CD4-positive, CD25-positive, alpha-beta regulatory T cell (primary cell): Measurements from ENCODE around the gene DHX36. TPM values are rescaled to one million over a fixed set of nuclear protein-coding genes. Genes with fewer than 3 reads are reported as not detected.

ENCODE experiments used
- ATAC-seq, 2 donors: fragments of 150-1000 bp; cut with Tn5 transposase; one replicate each; pipeline ENCODE4 v1.10.0; 2021; ENCODE audit warnings: low read depth in 2 of 2, moderate number of reproducible peaks in 2 of 2, moderate library complexity in 1 of 2
- DNase-seq, 3 donors: peaks; one replicate each; pipeline versions ENCODE4 v3.0.0 to v3.0.0-alpha.2; 2012 to 2022; ENCODE audit warnings: mixed read lengths in 1 of 3
- H3K27ac ChIP-seq: one replicate; pipeline ENCODE4 v1.7.0; 2013; ENCODE audit warnings: mild to moderate bottlenecking, low read length; ENCODE audit not compliant: insufficient read depth, poor library complexity, severe bottlenecking
- H3K27me3 ChIP-seq: one replicate; pipeline ENCODE4 v1.7.0; 2013; ENCODE audit warnings: low read length; ENCODE audit not compliant: control insufficient read depth, insufficient read depth
- H3K36me3 ChIP-seq: one replicate; pipeline ENCODE4 v1.7.0; 2013; ENCODE audit warnings: mild to moderate bottlenecking, low read length, moderate library complexity; ENCODE audit not compliant: control insufficient read depth, insufficient read depth
- H3K4me1 ChIP-seq: 2 replicates; pipeline ENCODE4 v1.7.0; 2013; ENCODE audit warnings: mild to moderate bottlenecking, low read length; ENCODE audit not compliant: insufficient read depth, control insufficient read depth, poor library complexity, severe bottlenecking
- H3K4me3 ChIP-seq: one replicate; pipeline ENCODE4 v1.7.0; 2013; ENCODE audit warnings: low read depth, mild to moderate bottlenecking, low read length, moderate library complexity
- H3K9me3 ChIP-seq, 2 experiments: 1 replicate in 1 of 2; 2 replicates in 1 of 2; pipeline ENCODE4 v1.7.0; 2013; ENCODE audit warnings: low read length in 2 of 2, mild to moderate bottlenecking in 1 of 2, moderate library complexity in 1 of 2; ENCODE audit not compliant: control insufficient read depth in 2 of 2
- H3K27ac Mint-ChIP-seq, 3 donors: one replicate each; pipeline ENCODE4 v1.8.0; 2020 to 2022; ENCODE audit warnings: mild to moderate bottlenecking in 3 of 3, mixed read lengths in 3 of 3, moderate library complexity in 2 of 3
- H3K27me3 Mint-ChIP-seq: one replicate; pipeline ENCODE4 v1.8.0; 2022; ENCODE audit warnings: mild to moderate bottlenecking, mixed read lengths
- H3K36me3 Mint-ChIP-seq: one replicate; pipeline ENCODE4 v1.8.0; 2020; ENCODE audit warnings: mixed read lengths
- H3K4me1 Mint-ChIP-seq, 4 donors: one replicate each; pipeline ENCODE4 v1.8.0; 2020 to 2022; ENCODE audit warnings: mixed read lengths in 4 of 4, mild to moderate bottlenecking in 1 of 4
- H3K4me3 Mint-ChIP-seq, 4 donors: one replicate each; pipeline ENCODE4 v1.8.0; 2020 to 2022; ENCODE audit warnings: mild to moderate bottlenecking in 4 of 4, mixed read lengths in 4 of 4, moderate library complexity in 3 of 4
- H3K9me3 Mint-ChIP-seq, 7 donors: one replicate each; pipeline ENCODE4 v1.8.0; 2020 to 2022; ENCODE audit warnings: mixed read lengths in 7 of 7, mild to moderate bottlenecking in 3 of 7, moderate library complexity in 2 of 7
- polyA plus RNA-seq, 4 donors: library from polyadenylated mRNA; unstranded; fragments of 300-500 nt; fragmentation: Illumina TruSeq; gene quantifications; one replicate each; pipeline ENCODE4 v1.2.3, GENCODE V29; 2021
- total RNA-seq: library from RNA; stranded (reverse); gene quantifications from one replicate; pipeline ENCODE4 v1.2.3, GENCODE V29; 2022

The DHX36 gene
- total and polyA plus RNA-seq, 5 donors from 2014 or later, result 11.6 to 121 (median 20.0) TPM

DNA sequence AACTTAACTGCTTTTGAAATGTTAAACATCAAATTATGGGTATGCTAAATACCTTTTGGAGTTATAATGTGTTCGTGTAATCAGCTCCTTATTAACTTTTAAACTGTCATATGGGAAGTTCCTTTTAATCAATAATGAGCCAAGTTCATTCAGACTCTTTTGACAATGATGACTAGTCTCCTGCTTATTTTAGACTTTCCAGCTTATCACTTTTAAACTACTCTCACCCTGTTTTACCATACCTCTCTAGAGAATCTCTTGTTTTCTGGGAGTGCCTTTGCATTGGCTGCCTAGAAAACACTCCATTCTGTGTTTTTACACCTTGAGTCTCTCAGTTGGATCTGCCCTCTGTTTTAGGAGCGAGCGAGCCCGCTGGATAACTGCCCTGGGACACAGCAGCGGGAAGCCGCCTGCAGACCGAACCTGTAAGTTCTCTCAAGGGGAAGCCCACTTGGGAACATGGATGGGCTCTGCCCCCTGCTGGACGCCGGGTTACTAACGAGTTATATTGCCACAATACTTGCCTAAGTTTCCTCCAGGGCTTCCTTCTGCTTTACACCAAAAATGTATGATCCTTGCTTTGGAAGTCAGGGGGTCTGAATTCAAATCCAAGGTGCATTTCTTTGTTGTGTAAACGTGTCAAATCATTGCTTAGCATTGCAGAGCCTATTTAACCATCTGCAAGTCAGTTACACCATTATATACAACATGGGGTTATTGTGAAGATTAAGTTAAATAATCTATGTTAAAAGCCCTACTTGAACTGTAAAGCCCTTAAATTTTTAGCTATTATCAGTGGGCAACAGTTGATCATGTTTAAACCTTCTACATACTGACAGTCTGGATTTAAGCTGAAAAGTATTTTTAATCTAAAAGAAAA, 71.3 kb downstream of the DHX36 start:
- no peaks in the 10 kb centered on the region for H3K27me3 ChIP-seq
- no peaks in the 10 kb centered on the region for H3K9me3 ChIP-seq
- peaks cover 47% of the 10 kb centered on the region for H3K36me3 ChIP-seq
- no peak overlapping the region for H3K27ac ChIP-seq
- peaks cover 0 to 6% (median 3%) of the 10 kb centered on the region in 4 donors for H3K4me1 Mint-ChIP-seq
- H3K9me3 Mint-ChIP-seq, result no peaks in the 10 kb centered on the region
- H3K4me3 ChIP-seq, result no peak overlapping the region
- no peak overlapping the region for H3K27ac Mint-ChIP-seq
- DNase-seq (peak; percentile 12 to 71 (median 31)), ATAC-seq (no peak)
- peaks cover 49% of the 10 kb centered on the region for H3K36me3 Mint-ChIP-seq
- no peaks in the 10 kb centered on the region for H3K27me3 Mint-ChIP-seq
- H3K4me1 ChIP-seq, result no peaks in the 10 kb centered on the region
- no peak overlapping the region for H3K4me3 Mint-ChIP-seq

GRCh38 chr3:154251610-154252009, 72.7 kb downstream of the DHX36 start:
- H3K27ac Mint-ChIP-seq, result peak overlapping the region in 2 of 3 donors; percentile 3 to 64
- Histone ChIP-seq H3K27me3 (no peaks in the 10 kb centered on the region), H3K4me3 (no peak overlapping the region), H3K9me3 (no peaks in the 10 kb centered on the region), H3K4me1 (no peaks in the 10 kb centered on the region), H3K36me3 (peaks cover 33% of the 10 kb centered on the region), H3K27ac (no peak overlapping the region)
- H3K4me3 Mint-ChIP-seq, result no peak overlapping the region
- no peaks in the 10 kb centered on the region for H3K9me3 Mint-ChIP-seq
- peaks cover 44% of the 10 kb centered on the region for H3K36me3 Mint-ChIP-seq
- H3K27me3 Mint-ChIP-seq, result no peaks in the 10 kb centered on the region
- ATAC-seq (no peak), DNase-seq (no peak)
- peaks cover 0 to 6% (median 3%) of the 10 kb centered on the region in 4 donors for H3K4me1 Mint-ChIP-seq

DNA sequence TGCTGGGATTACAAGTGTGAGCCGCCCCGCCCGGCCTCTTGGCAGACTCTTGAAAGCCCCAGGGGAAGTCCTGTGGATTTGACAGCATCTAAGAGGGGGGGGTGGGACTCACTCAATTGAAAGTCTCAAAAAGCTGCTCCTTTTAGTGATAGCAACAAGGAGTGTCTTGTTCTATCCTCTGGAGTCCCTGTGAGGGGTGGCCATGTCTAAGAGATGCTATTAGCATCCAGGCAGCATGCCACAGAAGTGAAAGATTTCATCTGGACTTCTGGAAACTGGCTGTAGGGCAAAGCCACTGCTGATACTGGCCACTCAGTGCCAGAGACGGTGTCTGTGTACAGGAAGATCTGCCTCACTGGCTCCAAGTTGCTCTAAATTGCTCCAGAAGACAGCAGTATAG, 74.0 kb downstream of the DHX36 start:
- no peak for DNase-seq
- peaks cover 38% of the 10 kb centered on the region for H3K36me3 Mint-ChIP-seq
- no peak overlapping the region for H3K4me3 Mint-ChIP-seq
- H3K27ac Mint-ChIP-seq, result no peak overlapping the region
- H3K9me3 Mint-ChIP-seq, result no peaks in the 10 kb centered on the region
- Histone ChIP-seq H3K4me3 (no peak overlapping the region), H3K9me3 (no peaks in the 10 kb centered on the region), H3K4me1 (no peaks in the 10 kb centered on the region), H3K27me3 (no peaks in the 10 kb centered on the region), H3K36me3 (peaks cover 25% of the 10 kb centered on the region), H3K27ac (no peak overlapping the region)
- peaks cover 0 to 6% (median 3%) of the 10 kb centered on the region in 4 donors for H3K4me1 Mint-ChIP-seq
- H3K27me3 Mint-ChIP-seq, result no peaks in the 10 kb centered on the region
- ATAC-seq, result no peak

DNA sequence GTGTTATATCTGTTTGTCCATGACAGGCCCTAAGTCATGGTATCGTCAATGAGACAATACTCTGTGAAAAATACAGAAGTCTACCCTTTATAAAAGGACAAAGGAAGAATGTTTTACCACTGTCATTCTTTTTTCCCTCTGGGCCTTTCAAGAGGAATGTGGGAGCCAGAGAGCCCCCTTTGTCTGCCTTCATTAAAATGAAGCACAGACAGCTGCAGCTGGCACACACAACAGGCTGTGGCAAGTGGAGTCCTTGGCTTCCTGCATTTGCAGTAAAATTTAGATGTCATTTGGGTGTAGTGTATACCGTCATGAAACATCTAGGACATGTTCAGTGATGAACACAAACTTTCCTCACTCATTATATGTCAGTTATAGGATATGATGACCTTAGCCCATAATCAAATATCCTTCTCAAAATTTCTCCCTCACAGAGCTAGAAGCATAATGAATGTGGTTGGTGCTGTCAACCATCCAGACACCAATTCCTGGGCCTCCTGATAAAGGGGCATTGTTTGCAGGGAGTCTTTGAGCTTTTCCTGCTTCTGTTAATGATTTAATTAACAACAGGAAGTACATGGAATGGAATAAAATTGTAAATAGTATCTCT, 76.4 kb downstream of the DHX36 start:
- ATAC-seq (no peak), DNase-seq (no peak)
- no peak overlapping the region for H3K4me3 ChIP-seq
- no peaks in the 10 kb centered on the region for H3K9me3 ChIP-seq
- H3K36me3 ChIP-seq, result peaks cover 17% of the 10 kb centered on the region
- no peaks in the 10 kb centered on the region for H3K4me1 ChIP-seq
- H3K27me3 ChIP-seq, result no peaks in the 10 kb centered on the region
- peaks cover 30% of the 10 kb centered on the region for H3K36me3 Mint-ChIP-seq
- H3K27me3 Mint-ChIP-seq, result no peaks in the 10 kb centered on the region
- H3K9me3 Mint-ChIP-seq, result no peaks in the 10 kb centered on the region
- H3K4me1 Mint-ChIP-seq, result peaks cover 0 to 3% (median 1%) of the 10 kb centered on the region in 4 donors
- H3K27ac Mint-ChIP-seq, result no peak overlapping the region
- H3K4me3 Mint-ChIP-seq, result no peak overlapping the region
- no peak overlapping the region for H3K27ac ChIP-seq

DNA sequence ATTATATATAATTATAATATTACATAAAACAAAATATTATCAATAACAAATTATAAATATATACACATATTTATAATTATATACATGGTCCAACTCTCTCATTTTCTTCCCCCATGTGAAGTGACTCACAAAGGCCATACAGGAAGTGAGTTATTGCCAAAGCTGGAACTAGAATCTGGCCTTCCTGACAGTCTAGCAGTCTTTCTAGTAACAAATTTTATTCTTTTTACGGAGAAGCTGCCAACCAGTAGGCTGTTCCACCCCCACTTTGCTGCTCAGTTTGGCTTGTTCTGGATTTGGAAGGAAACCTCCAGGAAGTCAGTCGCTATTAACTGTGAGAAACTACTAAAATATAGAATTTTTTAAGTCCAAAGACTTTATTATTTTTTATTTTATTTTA, 79.6 kb downstream of the DHX36 start:
- ATAC-seq (no peak), DNase-seq (no peak)
- H3K9me3 ChIP-seq, result no peaks in the 10 kb centered on the region
- no peaks in the 10 kb centered on the region for H3K4me1 ChIP-seq
- H3K4me3 ChIP-seq, result no peak overlapping the region
- H3K27ac Mint-ChIP-seq, result no peak overlapping the region
- H3K36me3 ChIP-seq, result no peaks in the 10 kb centered on the region
- H3K9me3 Mint-ChIP-seq, result no peaks in the 10 kb centered on the region
- no peak overlapping the region for H3K4me3 Mint-ChIP-seq
- no peak overlapping the region for H3K27ac ChIP-seq
- no peaks in the 10 kb centered on the region for H3K4me1 Mint-ChIP-seq
- H3K27me3 ChIP-seq, result no peaks in the 10 kb centered on the region
- H3K36me3 Mint-ChIP-seq, result peaks cover 12% of the 10 kb centered on the region
- H3K27me3 Mint-ChIP-seq, result no peaks in the 10 kb centered on the region

DNA sequence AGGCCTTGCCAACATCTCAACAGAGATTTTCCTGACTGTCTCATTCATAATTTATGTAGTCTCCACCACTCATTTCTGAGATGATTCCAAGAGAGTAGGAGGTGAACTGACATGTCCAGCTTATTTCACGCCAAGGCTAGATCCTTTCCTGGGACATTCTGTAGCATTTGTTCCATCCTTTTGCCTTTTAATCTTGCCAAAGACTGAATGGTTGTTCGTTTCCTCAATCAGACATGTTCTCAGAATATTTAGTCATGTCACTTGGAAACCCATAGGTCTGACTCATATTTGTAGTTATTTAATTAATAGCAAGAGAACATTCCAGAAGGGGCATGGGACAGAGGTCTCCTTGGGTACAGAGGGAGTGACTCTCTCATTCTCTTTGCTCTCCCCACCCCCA, 80.9 kb downstream of the DHX36 start:
- no peaks in the 10 kb centered on the region for H3K4me1 Mint-ChIP-seq
- H3K9me3 Mint-ChIP-seq, result no peaks in the 10 kb centered on the region
- H3K4me3 Mint-ChIP-seq, result no peak overlapping the region
- Histone ChIP-seq H3K36me3 (no peaks in the 10 kb centered on the region), H3K27me3 (no peaks in the 10 kb centered on the region), H3K4me3 (no peak overlapping the region), H3K4me1 (no peaks in the 10 kb centered on the region), H3K27ac (no peak overlapping the region), H3K9me3 (no peaks in the 10 kb centered on the region)
- DNase-seq (no peak), ATAC-seq (no peak)
- no peak overlapping the region for H3K27ac Mint-ChIP-seq
- H3K27me3 Mint-ChIP-seq, result no peaks in the 10 kb centered on the region
- H3K36me3 Mint-ChIP-seq, result peaks cover 9% of the 10 kb centered on the region

DNA sequence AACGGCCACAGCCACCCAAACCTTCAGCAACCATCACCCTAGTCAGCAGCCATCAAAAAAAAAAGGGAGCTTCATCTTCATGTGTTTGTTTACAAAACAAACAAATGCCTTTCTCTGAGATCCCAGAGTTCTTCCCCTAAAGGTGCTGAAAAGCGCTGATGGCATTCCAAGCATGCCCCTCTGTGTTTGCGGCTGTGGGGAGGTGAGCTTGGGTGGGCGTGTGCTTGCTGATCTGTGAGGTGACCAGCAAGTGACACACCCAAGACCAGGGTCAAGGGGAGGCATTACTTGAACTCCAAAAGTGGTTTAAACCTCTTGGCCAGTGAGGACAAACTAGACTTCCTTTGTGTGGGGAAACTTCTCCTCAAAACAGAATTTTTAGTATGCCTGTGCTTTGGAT, 81.5 kb downstream of the DHX36 start:
- Histone ChIP-seq H3K9me3 (no peaks in the 10 kb centered on the region), H3K4me1 (no peaks in the 10 kb centered on the region), H3K27ac (no peak overlapping the region), H3K4me3 (no peak overlapping the region), H3K27me3 (no peaks in the 10 kb centered on the region), H3K36me3 (no peaks in the 10 kb centered on the region)
- DNase-seq (no peak), ATAC-seq (no peak)
- Mint-ChIP-seq H3K36me3 (peaks cover 9% of the 10 kb centered on the region), H3K4me3 (no peak overlapping the region), H3K9me3 (no peaks in the 10 kb centered on the region), H3K27ac (no peak overlapping the region), H3K27me3 (no peaks in the 10 kb centered on the region), H3K4me1 (no peaks in the 10 kb centered on the region)

GRCh38 chr3:154241496-154241895, 82.8 kb downstream of the DHX36 start:
- DNase-seq (no peak), ATAC-seq (no peak)
- Mint-ChIP-seq H3K4me1 (no peaks in the 10 kb centered on the region), H3K9me3 (no peaks in the 10 kb centered on the region), H3K36me3 (peaks cover 1% of the 10 kb centered on the region), H3K27me3 (peaks cover 2% of the 10 kb centered on the region), H3K4me3 (no peak overlapping the region), H3K27ac (no peak overlapping the region)
- H3K27me3 ChIP-seq, result peaks cover 2% of the 10 kb centered on the region
- H3K36me3 ChIP-seq, result no peaks in the 10 kb centered on the region
- no peaks in the 10 kb centered on the region for H3K4me1 ChIP-seq
- H3K27ac ChIP-seq, result no peak overlapping the region
- H3K9me3 ChIP-seq, result no peaks in the 10 kb centered on the region
- H3K4me3 ChIP-seq, result no peak overlapping the region
